HUES6 (cell line): Measurements from ENCODE around the gene SPHK2.
A peak's percentile ranks its signal among the peaks of the same experiment; 100 is the strongest.
"Not testable (repeated sequence)": the region's sequence is repeated elsewhere in the genome, so short reads cannot be mapped to it uniquely, and the experiment has no call there.

ENCODE experiments used
- H3K27ac ChIP-seq: 2 replicates; pipeline ENCODE4 v1.7.0; 2013; ENCODE audit warnings: low read depth, mild to moderate bottlenecking, low read length, inconsistent platforms
- H3K27me3 ChIP-seq: 2 replicates; pipeline ENCODE4 v1.6.1; 2013; ENCODE audit warnings: low read length; ENCODE audit not compliant: control insufficient read depth, insufficient read depth
- H3K36me3 ChIP-seq: 2 replicates; pipeline ENCODE4 v1.6.1; 2013; ENCODE audit warnings: low read length; ENCODE audit not compliant: control insufficient read depth, insufficient read depth
- H3K4me1 ChIP-seq: 2 replicates; pipeline ENCODE4 v1.6.1; 2013; ENCODE audit warnings: low read length; ENCODE audit not compliant: control insufficient read depth, insufficient read depth
- H3K4me3 ChIP-seq: 2 replicates; pipeline ENCODE4 v1.5.1; 2013; ENCODE audit warnings: low read depth, low read length
- H3K9ac ChIP-seq: one replicate; pipeline ENCODE4 v1.6.1; 2013; ENCODE audit warnings: mild to moderate bottlenecking, low read length
- H3K9me3 ChIP-seq: 2 replicates; pipeline ENCODE4 v1.6.1; 2013; ENCODE audit warnings: low read depth, low read length; ENCODE audit not compliant: control insufficient read depth, insufficient read depth

Gene SPHK2

GRCh38 chr19:48674921-48675824 lies 55.9 kb downstream of the SPHK2 start:
- peaks cover 32% of the 10 kb centered on the region for H3K4me1 ChIP-seq
- no peak overlapping the region for H3K27ac ChIP-seq
- H3K9me3 ChIP-seq, result no peaks in the 10 kb centered on the region
- H3K9ac ChIP-seq, result no peak overlapping the region
- peak overlapping the region; percentile 28; the same call in 1 of the 2 replicates for H3K4me3 ChIP-seq
- no peaks in the 10 kb centered on the region for H3K36me3 ChIP-seq
- peaks cover 21% of the 10 kb centered on the region for H3K27me3 ChIP-seq

DNA sequence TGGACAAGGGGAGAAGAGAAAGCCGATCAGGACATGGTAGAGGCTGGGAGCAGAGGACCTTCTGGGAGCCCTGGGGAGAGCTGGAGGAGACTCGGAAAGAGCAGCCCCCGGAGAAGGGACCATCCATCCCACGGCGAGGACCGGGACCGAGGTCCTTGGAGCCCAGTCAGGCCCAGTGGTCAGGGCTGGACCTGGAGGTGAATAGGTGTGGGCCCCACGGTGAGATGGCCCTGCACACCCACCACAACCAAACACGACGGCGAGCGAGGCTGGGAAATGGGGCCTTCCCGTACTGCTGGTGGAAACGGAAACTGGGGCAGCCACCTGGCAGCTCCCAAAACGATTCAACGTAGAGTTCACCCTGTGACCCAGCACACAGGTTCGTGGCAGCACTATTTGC lies 57.2 kb downstream of the SPHK2 start:
- no peak overlapping the region for H3K4me3 ChIP-seq
- H3K27me3 ChIP-seq, result peaks cover 21% of the 10 kb centered on the region
- no peaks in the 10 kb centered on the region for H3K9me3 ChIP-seq
- no peak overlapping the region for H3K27ac ChIP-seq
- peaks cover 29% of the 10 kb centered on the region for H3K4me1 ChIP-seq
- no peaks in the 10 kb centered on the region for H3K36me3 ChIP-seq
- no peak overlapping the region for H3K9ac ChIP-seq

DNA sequence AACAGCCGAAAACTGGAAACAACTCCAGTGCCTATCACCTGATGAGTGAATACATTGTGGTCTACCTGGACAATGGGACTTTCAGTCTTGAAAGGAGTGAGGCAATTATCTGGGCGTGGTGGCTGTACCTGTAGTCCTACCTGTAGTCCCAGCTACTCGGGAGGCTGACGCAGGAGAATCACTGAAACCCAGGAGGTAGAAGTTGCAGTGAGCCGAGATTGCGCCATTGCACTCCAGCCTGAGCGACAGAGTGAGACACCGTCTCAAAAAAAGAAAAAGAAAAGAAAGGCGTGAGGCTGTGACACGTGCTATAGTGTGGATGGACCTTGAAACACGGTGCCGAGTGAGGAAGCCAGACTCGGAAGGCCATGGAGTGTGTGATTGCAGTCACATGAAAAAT lies 57.6 kb downstream of the SPHK2 start:
- Histone ChIP-seq H3K36me3 (no peaks in the 10 kb centered on the region), H3K9ac (no peak overlapping the region), H3K27me3 (peaks cover 21% of the 10 kb centered on the region), H3K4me3 (no peak overlapping the region), H3K4me1 (peaks cover 29% of the 10 kb centered on the region), H3K9me3 (no peaks in the 10 kb centered on the region), H3K27ac (no peak overlapping the region)

DNA sequence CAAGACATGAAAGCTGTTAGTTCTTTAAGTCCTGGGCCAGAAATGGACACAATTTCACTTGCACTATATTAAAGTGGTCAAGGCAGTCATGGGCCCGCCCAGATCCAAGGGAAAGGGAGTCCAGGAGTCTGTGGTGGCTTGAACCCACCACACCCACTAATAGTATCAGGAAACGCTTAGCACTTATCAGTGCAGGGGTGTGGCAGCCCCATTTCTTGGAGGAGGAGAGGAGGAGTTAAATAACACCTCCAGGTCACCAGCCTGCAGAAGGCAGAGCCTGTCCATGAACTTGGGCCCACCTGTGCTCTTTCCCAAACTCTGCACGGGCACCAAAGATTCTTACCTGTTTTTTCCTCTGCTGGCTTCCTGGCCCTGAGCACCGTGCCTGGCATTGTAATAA lies 58.9 kb downstream of the SPHK2 start:
- no peak overlapping the region for H3K9ac ChIP-seq
- H3K4me1 ChIP-seq, result peaks cover 24% of the 10 kb centered on the region
- no peak overlapping the region for H3K4me3 ChIP-seq
- H3K27ac ChIP-seq, result no peak overlapping the region
- no peaks in the 10 kb centered on the region for H3K36me3 ChIP-seq
- peaks cover 18% of the 10 kb centered on the region for H3K27me3 ChIP-seq
- H3K9me3 ChIP-seq, result no peaks in the 10 kb centered on the region

GRCh38 chr19:48680006-48680405 lies 60.7 kb downstream of the SPHK2 start:
- not testable (repeated sequence) for H3K27me3 ChIP-seq

More at GRCh38 chr19:48680006-48680405, 60.7 kb downstream of the SPHK2 start:
- H3K4me3 ChIP-seq, H3K27ac ChIP-seq, H3K9ac ChIP-seq, H3K9me3 ChIP-seq, H3K36me3 ChIP-seq, H3K4me1 ChIP-seq: not testable (repeated sequence)
